Measurements from ENCODE around the gene KCNMA1.

DNA sequence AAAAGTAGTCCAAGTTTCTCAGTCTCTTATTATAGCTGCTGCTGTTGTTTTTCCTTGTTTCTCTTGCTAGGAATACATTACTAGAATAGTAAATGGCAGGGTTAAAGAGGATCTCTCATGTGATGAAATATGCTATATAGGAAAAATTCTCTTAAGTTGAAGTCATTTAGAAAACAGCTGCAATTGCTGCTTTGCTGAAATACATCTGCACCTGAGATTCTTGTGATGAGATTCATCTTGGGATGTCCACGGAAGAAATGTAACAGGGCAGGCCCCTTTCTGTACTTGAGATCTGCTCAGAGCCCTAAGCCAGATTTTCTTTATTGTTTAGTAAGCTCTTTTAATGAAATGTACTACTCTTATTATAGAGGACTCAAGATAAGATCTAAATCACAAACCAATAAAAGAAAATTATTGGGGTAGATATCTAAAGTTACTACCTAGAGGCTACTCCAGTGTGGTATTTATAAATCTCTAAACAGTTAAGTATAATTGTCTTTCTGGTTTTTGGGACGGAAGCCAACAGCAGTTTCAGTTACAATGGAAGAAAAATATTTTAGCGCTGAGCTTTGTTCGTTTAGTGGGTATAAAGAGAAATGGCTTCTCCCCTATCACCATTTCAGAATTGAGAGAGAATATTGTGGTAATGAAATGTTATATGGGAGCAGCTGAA, 701.5 kb downstream of the KCNMA1 start:
- TF ChIP-seq, protein P1, sequence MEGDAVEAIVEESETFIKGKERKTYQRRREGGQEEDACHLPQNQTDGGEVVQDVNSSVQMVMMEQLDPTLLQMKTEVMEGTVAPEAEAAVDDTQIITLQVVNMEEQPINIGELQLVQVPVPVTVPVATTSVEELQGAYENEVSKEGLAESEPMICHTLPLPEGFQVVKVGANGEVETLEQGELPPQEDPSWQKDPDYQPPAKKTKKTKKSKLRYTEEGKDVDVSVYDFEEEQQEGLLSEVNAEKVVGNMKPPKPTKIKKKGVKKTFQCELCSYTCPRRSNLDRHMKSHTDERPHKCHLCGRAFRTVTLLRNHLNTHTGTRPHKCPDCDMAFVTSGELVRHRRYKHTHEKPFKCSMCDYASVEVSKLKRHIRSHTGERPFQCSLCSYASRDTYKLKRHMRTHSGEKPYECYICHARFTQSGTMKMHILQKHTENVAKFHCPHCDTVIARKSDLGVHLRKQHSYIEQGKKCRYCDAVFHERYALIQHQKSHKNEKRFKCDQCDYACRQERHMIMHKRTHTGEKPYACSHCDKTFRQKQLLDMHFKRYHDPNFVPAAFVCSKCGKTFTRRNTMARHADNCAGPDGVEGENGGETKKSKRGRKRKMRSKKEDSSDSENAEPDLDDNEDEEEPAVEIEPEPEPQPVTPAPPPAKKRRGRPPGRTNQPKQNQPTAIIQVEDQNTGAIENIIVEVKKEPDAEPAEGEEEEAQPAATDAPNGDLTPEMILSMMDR (IDR thresholded peaks at IDR 0.05 in 2 of 3, conservative IDR thresholded peaks at IDR 0.05 in 1 of 3; ENCODE audit: insufficient read depth in 2 of 3, low read depth in 1 of 3, low read length in 3 of 3), result no peak
- TF ChIP-seq ZNF282 (CRISPR knock-in tag; IDR thresholded peaks at IDR 0.05), result no peak
- no peak for TF ChIP-seq ZFX (CRISPR knock-in tag; IDR thresholded peaks at IDR 0.05)
- TF ChIP-seq SIN3A (IDR thresholded peaks at IDR 0.05; ENCODE audit: borderline replicate concordance in 2 of 2, control insufficient read depth in 1 of 2, low read depth in 2 of 2, low read length in 2 of 2), result no peak
- no peak for TF ChIP-seq PTRF (tag; IDR thresholded peaks at IDR 0.05)
- TF ChIP-seq, protein P2, sequence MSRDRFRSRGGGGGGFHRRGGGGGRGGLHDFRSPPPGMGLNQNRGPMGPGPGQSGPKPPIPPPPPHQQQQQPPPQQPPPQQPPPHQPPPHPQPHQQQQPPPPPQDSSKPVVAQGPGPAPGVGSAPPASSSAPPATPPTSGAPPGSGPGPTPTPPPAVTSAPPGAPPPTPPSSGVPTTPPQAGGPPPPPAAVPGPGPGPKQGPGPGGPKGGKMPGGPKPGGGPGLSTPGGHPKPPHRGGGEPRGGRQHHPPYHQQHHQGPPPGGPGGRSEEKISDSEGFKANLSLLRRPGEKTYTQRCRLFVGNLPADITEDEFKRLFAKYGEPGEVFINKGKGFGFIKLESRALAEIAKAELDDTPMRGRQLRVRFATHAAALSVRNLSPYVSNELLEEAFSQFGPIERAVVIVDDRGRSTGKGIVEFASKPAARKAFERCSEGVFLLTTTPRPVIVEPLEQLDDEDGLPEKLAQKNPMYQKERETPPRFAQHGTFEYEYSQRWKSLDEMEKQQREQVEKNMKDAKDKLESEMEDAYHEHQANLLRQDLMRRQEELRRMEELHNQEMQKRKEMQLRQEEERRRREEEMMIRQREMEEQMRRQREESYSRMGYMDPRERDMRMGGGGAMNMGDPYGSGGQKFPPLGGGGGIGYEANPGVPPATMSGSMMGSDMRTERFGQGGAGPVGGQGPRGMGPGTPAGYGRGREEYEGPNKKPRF (IDR thresholded peaks at IDR 0.05; ENCODE audit: low read depth, low read length), result no peak
- TF ChIP-seq, protein P3, sequence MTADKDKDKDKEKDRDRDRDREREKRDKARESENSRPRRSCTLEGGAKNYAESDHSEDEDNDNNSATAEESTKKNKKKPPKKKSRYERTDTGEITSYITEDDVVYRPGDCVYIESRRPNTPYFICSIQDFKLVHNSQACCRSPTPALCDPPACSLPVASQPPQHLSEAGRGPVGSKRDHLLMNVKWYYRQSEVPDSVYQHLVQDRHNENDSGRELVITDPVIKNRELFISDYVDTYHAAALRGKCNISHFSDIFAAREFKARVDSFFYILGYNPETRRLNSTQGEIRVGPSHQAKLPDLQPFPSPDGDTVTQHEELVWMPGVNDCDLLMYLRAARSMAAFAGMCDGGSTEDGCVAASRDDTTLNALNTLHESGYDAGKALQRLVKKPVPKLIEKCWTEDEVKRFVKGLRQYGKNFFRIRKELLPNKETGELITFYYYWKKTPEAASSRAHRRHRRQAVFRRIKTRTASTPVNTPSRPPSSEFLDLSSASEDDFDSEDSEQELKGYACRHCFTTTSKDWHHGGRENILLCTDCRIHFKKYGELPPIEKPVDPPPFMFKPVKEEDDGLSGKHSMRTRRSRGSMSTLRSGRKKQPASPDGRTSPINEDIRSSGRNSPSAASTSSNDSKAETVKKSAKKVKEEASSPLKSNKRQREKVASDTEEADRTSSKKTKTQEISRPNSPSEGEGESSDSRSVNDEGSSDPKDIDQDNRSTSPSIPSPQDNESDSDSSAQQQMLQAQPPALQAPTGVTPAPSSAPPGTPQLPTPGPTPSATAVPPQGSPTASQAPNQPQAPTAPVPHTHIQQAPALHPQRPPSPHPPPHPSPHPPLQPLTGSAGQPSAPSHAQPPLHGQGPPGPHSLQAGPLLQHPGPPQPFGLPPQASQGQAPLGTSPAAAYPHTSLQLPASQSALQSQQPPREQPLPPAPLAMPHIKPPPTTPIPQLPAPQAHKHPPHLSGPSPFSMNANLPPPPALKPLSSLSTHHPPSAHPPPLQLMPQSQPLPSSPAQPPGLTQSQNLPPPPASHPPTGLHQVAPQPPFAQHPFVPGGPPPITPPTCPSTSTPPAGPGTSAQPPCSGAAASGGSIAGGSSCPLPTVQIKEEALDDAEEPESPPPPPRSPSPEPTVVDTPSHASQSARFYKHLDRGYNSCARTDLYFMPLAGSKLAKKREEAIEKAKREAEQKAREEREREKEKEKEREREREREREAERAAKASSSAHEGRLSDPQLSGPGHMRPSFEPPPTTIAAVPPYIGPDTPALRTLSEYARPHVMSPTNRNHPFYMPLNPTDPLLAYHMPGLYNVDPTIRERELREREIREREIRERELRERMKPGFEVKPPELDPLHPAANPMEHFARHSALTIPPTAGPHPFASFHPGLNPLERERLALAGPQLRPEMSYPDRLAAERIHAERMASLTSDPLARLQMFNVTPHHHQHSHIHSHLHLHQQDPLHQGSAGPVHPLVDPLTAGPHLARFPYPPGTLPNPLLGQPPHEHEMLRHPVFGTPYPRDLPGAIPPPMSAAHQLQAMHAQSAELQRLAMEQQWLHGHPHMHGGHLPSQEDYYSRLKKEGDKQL (CRISPR knock-in tag; IDR thresholded peaks at IDR 0.05; ENCODE audit: borderline replicate concordance), result no peak
- TF ChIP-seq ZBTB7A (IDR thresholded peaks at IDR 0.05; ENCODE audit: borderline replicate concordance, control insufficient read depth, low read depth, low read length), result no peak
- no peak for TF ChIP-seq HSF4 (CRISPR knock-in tag; IDR thresholded peaks at IDR 0.05; ENCODE audit: borderline replicate concordance)
- no peak for TF ChIP-seq PML (IDR thresholded peaks at IDR 0.05; ENCODE audit: low read length)
- no peak for TF ChIP-seq RNF2 (IDR thresholded peaks at IDR 0.05)
- no peak for TF ChIP-seq HNRNPL (IDR thresholded peaks at IDR 0.05; ENCODE audit: low read depth, low read length)
- no peak for TF ChIP-seq POLR2A (conservative IDR thresholded peaks at IDR 0.05)
- TF ChIP-seq STAG1 (CRISPR knock-in tag; IDR thresholded peaks at IDR 0.05; ENCODE audit: borderline replicate concordance), result no peak
